Stomach (tissue), 9 donors: ENCODE data around the gene LGI2. TPM values are rescaled to one million over a fixed set of nuclear protein-coding genes. Genes with fewer than 3 reads are reported as not detected.

Source experiments
- DNase-seq, 2 donors: peaks; one replicate each; pipeline versions ENCODE4 v3.0.0 to v3.0.0-alpha.2; 2013 to 2019
- H3K27ac ChIP-seq, 5 donors: fragments of 200-600 bp in 4 of 5; sonication (generic) in 4 of 5; one replicate each; pipeline ENCODE4 v1.5.1; 2013 to 2019; ENCODE audit warnings: mild to moderate bottlenecking in 1 of 5, moderate library complexity in 1 of 5
- H3K27me3 ChIP-seq, 3 donors: fragments of 200-600 bp; sonication (generic); one replicate each; pipeline ENCODE4 v1.5.1; 2017 to 2019; ENCODE audit warnings: mixed run types in 1 of 3
- H3K36me3 ChIP-seq, 4 donors: fragments of 200-600 bp; sonication (generic); 1 replicate in 3 of 4; 2 replicates in 1 of 4; pipeline ENCODE4 v1.5.1; 2016 to 2019
- H3K4me1 ChIP-seq, 4 donors: fragments of 200-600 bp; sonication (generic); one replicate each; pipeline ENCODE4 v1.5.1; 2016 to 2019
- H3K4me3 ChIP-seq, 4 donors: fragments of 200-600 bp; sonication (generic) in 3 of 4; one replicate each; pipeline ENCODE4 v1.5.1; 2016 to 2019; ENCODE audit warnings: mild to moderate bottlenecking in 1 of 4
- H3K9me3 ChIP-seq, 4 donors: fragments of 200-600 bp; sonication (generic); one replicate each; pipeline ENCODE4 v1.5.1; 2016 to 2019
- EP300 ChIP-seq: sonication (generic); formaldehyde crosslinking; IDR thresholded peaks from one replicate; pipeline ENCODE4 v1.6.1; 2017; ENCODE audit warnings: antibody characterized with exemption
- POLR2A ChIP-seq, 4 donors: fragments of 450-650 bp; IDR thresholded peaks; one replicate each; pipeline ENCODE4 v1.6.1; 2016; ENCODE audit warnings: antibody characterized with exemption in 4 of 4, control low read depth in 2 of 4, mild to moderate bottlenecking in 1 of 4, moderate library complexity in 1 of 4
- POLR2AphosphoS5 ChIP-seq, 3 donors: sonication (generic); formaldehyde crosslinking; IDR thresholded peaks; one replicate each; pipeline ENCODE4 v1.6.1; 2016; ENCODE audit warnings: antibody characterized with exemption in 3 of 3
- WGBS, 5 donors: extraction: QIAGEN DNeasy Blood & Tissue Kit in 3 of 5; methylation state at CpG; one replicate each; pipeline versions ENCODE4 v1.1.5 to v1.1.7; 2013 to 2018; 5-methylcytosine and 5-hydroxymethylcytosine counted together
- intact Hi-C: fragments of 100-400 bp; cut with DNase I; formaldehyde crosslinking; loops from one replicate; pipeline ENCODE4 v1.15.1; 2023; ENCODE audit warnings: low total_unique reads
- polyA plus RNA-seq, 3 donors: library from polyadenylated mRNA; stranded (reverse); fragments of 200-250 nt; gene quantifications; one replicate each; pipeline ENCODE4 v1.2.3, GENCODE V29; 2013
- total RNA-seq, 5 donors: library from RNA; depleted of rRNA; stranded (reverse); fragments of >200 nt; gene quantifications; one replicate each; pipeline versions ENCODE4 v1.1.0 to v1.2.3, GENCODE V29; 2014 to 2016
- TF ChIP-seq, protein P1 (sequence below), 7 experiments: fragments of 450-650 bp in 4 of 7; fragments of 200-600 bp in 3 of 7; sonication (generic) in 3 of 7; IDR thresholded peaks; one replicate each; pipeline ENCODE4 v1.5.1; 2016 to 2019; ENCODE audit warnings: antibody characterized with exemption in 7 of 7, control low read depth in 2 of 7, mild to moderate bottlenecking in 1 of 7
- donor health status: healthy with polysubstance abuse.
- donor health status: Bipolar disorder and iron deficiency.
- donor health status: healthy.

The LGI2 gene
- total and polyA plus RNA-seq, 8 donors = 0.10 to 9.1 (median 0.31) TPM; not detected in 3

DNA sequence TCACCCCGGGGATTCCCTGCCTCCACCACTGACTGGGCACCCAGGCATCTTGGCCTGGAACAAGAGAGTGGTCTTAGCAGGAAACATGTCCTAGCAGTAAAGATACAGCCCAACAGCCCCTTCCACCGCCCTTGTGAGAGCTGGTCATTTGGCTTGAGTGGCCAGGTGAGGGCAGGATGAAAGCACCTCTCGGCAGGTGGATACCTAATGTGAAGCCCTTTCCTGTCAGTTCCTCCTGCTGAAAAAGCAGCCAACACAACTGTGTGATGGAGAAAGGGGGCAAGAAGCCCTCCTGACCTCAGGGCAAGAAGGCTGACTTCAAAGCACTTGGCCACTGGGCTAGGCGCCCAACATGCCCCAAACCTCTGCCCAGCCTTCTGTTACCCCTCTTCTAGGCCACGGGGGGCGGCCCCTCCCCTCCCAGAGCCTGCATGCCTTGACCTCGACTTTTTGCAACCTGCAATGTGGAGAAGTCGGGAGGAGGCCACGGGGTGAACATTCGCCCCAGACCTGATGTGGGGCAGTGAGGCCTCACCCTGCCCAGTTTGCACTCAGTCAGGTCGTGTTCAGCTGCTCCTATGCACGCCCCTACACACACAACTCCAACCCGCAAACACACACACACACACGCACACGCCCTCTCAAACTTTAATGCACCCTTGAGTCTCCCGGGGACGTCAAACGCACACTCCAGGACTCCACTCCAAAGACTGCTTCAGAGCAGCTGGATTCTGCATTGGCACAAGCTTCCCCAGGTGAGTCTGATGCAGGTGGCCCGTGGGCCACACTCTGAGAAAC lies 1.1 kb downstream of the LGI2 start:
- peak overlapping the region; percentile 56 to 62 (median 60) for H3K4me3 ChIP-seq

DNA sequence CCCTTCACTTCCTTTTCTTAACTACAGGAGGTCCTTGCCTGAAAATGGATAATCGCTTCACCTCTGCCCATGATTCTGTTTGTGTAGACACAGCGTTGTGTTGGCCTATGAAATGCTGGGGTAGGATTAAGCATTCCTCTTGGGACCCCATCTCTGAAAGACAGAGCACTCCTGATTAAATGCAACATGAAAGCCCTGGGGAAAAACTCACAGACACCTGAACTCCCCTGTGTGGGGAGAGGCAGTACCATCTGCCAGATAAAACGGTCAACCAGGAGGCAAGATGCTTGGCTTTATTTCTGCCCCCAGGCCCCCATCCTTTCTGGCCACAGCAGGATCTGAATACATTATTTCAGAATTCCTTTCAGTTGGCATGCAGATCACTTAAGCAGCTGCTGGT lies 1.9 kb downstream of the LGI2 start:
- Histone ChIP-seq H3K27ac (no peak overlapping the region), H3K4me1 (peaks cover 7 to 22% (median 16%) of the 10 kb centered on the region in 4 donors), H3K36me3 (no peaks in the 10 kb centered on the region), H3K4me3 (no peak overlapping the region), H3K27me3 (peaks cover 0 to 42% (median 10%) of the 10 kb centered on the region in 3 donors), H3K9me3 (no peaks in the 10 kb centered on the region)
- DNase-seq = no peak
- TF ChIP-seq POLR2AphosphoS5 (IDR thresholded peaks at IDR 0.05) = no peak
- no peak for TF ChIP-seq EP300
- no peak for TF ChIP-seq POLR2A (IDR thresholded peaks at IDR 0.05)
- TF ChIP-seq, protein P1, sequence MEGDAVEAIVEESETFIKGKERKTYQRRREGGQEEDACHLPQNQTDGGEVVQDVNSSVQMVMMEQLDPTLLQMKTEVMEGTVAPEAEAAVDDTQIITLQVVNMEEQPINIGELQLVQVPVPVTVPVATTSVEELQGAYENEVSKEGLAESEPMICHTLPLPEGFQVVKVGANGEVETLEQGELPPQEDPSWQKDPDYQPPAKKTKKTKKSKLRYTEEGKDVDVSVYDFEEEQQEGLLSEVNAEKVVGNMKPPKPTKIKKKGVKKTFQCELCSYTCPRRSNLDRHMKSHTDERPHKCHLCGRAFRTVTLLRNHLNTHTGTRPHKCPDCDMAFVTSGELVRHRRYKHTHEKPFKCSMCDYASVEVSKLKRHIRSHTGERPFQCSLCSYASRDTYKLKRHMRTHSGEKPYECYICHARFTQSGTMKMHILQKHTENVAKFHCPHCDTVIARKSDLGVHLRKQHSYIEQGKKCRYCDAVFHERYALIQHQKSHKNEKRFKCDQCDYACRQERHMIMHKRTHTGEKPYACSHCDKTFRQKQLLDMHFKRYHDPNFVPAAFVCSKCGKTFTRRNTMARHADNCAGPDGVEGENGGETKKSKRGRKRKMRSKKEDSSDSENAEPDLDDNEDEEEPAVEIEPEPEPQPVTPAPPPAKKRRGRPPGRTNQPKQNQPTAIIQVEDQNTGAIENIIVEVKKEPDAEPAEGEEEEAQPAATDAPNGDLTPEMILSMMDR (IDR thresholded peaks at IDR 0.05) = no peak
- intact Hi-C loops = no loop called here
- WGBS, 5 donors = 80 to 93% (median 89%) methylated on average over 3 of the region's 3 CpGs

More for the DNA sequence above, 1.1 kb downstream of the LGI2 start:
- intact Hi-C loops = no loop called here
- H3K27me3 ChIP-seq = peaks cover 0 to 42% (median 10%) of the 10 kb centered on the region in 3 donors
- H3K27ac ChIP-seq = peak overlapping the region in 1 of 5 donors; percentile 76
- WGBS, 5 donors = 31 to 34% (median 34%) methylated on average over 8 to 19 of the region's 19 CpGs
- TF ChIP-seq, protein P1 (IDR thresholded peaks at IDR 0.05) = no peak
- no peak for TF ChIP-seq POLR2AphosphoS5 (IDR thresholded peaks at IDR 0.05)
- no peak for TF ChIP-seq EP300
- TF ChIP-seq POLR2A (IDR thresholded peaks at IDR 0.05) = no peak
- peaks cover 7 to 22% (median 16%) of the 10 kb centered on the region in 4 donors for H3K4me1 ChIP-seq
- peak in 1 of 2 donors; percentile 47 for DNase-seq
- no peaks in the 10 kb centered on the region for H3K36me3 ChIP-seq
- H3K9me3 ChIP-seq = no peaks in the 10 kb centered on the region

DNA sequence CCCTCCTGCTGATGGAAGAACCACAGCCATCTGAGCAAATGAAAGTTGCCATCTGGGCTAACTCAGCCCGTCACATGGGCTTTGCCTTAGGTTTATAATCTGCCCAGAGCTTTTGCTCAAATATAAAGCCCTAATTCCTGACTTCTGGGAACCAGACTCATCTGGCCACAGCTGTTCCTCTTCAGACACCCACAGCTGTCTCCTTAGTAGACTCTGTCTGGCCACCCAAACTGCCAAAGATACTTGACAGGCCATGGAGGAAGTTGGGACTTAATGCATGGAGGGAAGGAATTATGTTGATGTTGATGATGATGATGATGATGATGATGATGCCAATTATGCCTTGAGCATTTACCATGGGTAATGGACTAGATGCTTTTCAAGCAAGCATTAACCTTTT lies 8.0 kb downstream of the LGI2 start:
- TF ChIP-seq POLR2A (IDR thresholded peaks at IDR 0.05) (no peak), EP300 (no peak), POLR2AphosphoS5 (IDR thresholded peaks at IDR 0.05) (no peak)
- TF ChIP-seq, protein P1 (IDR thresholded peaks at IDR 0.05) = no peak
- Histone ChIP-seq H3K4me1 (no peaks in the 10 kb centered on the region), H3K4me3 (no peak overlapping the region), H3K36me3 (no peaks in the 10 kb centered on the region), H3K27me3 (no peaks in the 10 kb centered on the region), H3K9me3 (no peaks in the 10 kb centered on the region), H3K27ac (no peak overlapping the region)
- intact Hi-C loops = no loop called here
- 64 to 88% (median 81%) methylated on average over 1 of the region's 1 CpG for WGBS, 5 donors
- DNase-seq = peak in 1 of 2 donors; percentile 53

DNA sequence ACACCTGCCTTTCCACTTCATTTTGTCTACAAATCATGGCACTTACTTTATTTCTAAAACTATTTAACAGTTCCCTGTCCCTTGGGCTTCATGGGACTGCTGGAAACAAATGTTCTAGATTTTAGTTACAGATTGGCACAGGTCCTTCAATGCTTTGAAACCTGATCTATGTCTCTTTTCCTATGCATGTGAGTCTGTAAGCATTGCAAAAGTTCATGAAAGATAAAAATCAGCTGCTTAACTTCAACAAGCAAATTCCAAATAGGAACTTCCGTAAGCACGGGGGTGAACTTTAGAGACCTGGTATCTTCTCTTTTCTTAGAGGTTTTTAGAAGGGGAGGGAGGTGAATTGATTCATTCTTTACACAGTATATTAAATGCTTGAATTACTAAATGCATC lies 9.5 kb downstream of the LGI2 start:
- no peaks in the 10 kb centered on the region for H3K36me3 ChIP-seq
- TF ChIP-seq POLR2AphosphoS5 (IDR thresholded peaks at IDR 0.05) = no peak
- no peak for TF ChIP-seq EP300
- TF ChIP-seq, protein P1 (IDR thresholded peaks at IDR 0.05) = no peak
- no peak for TF ChIP-seq POLR2A (IDR thresholded peaks at IDR 0.05)
- DNase-seq = no peak
- no peaks in the 10 kb centered on the region for H3K27me3 ChIP-seq
- whole genome bisulfite sequencing, 5 donors = 30 to 49% (median 40%) methylated on average over 2 of the region's 2 CpGs
- intact Hi-C loops = no loop called here
- H3K4me1 ChIP-seq = no peaks in the 10 kb centered on the region
- H3K4me3 ChIP-seq = no peak overlapping the region
- H3K9me3 ChIP-seq = no peaks in the 10 kb centered on the region
- no peak overlapping the region for H3K27ac ChIP-seq
